C4-2B (cell line): ENCODE results near the gene GRID1.

Source experiments
- CTCF ChIP-seq: fragments of 450-650 bp; conservative IDR thresholded peaks from 2 replicates; pipeline ENCODE4 v1.5.1; 2017; ENCODE audit warnings: mild to moderate bottlenecking
- ZFX ChIP-seq: fragments of 450-650 bp; IDR thresholded peaks from 2 replicates; pipeline ENCODE4 v1.6.1; 2017

GRCh38 chr10:86199041-86199440 lies 167.6 kb downstream of the GRID1 start:
- TF ChIP-seq CTCF: no peak
- no peak for TF ChIP-seq ZFX
